RWPE2 (cell line): ENCODE measurements around the gene PTPRK.

Experiments used
- ATAC-seq: fragments of 200-7000 bp; cut with Tn5 transposase; 3 replicates; pipeline ENCODE4 v1.9.1; 2021; ENCODE audit warnings: low read depth
- DNase-seq: peaks from one replicate; pipeline ENCODE4 v3.0.0-alpha.2; 2020; ENCODE audit warnings: low spot score
- H3K27ac ChIP-seq: fragments of 450-650 bp; 2 replicates; pipeline ENCODE4 v1.5.1; 2017; ENCODE audit warnings: mild to moderate bottlenecking; ENCODE audit not compliant: poor library complexity, severe bottlenecking
- H3K27me3 ChIP-seq: fragments of 250-450 bp; sonication (Bioruptor Pico); 2 replicates; pipeline ENCODE4 v1.5.1; 2021; ENCODE audit warnings: mild to moderate bottlenecking, moderate library complexity; ENCODE audit not compliant: insufficient read depth, poor library complexity, severe bottlenecking
- H3K36me3 ChIP-seq: fragments of 250-450 bp; sonication (Bioruptor Pico); 2 replicates; pipeline ENCODE4 v1.5.1; 2020; ENCODE audit warnings: low read depth, mild to moderate bottlenecking, moderate library complexity
- H3K4me1 ChIP-seq: fragments of 250-450 bp; sonication (Bioruptor Pico); 2 replicates; pipeline ENCODE4 v1.5.1; 2021; ENCODE audit warnings: mild to moderate bottlenecking, moderate library complexity; ENCODE audit not compliant: insufficient read depth, poor library complexity, severe bottlenecking
- H3K4me3 ChIP-seq: fragments of 250-450 bp; sonication (Bioruptor Pico); 2 replicates; pipeline ENCODE4 v1.5.1; 2021; ENCODE audit warnings: mild to moderate bottlenecking, moderate library complexity; ENCODE audit not compliant: severe bottlenecking
- H3K9me3 ChIP-seq: fragments of 250-450 bp; sonication (Bioruptor Pico); 2 replicates; pipeline ENCODE4 v1.5.1; 2021; ENCODE audit warnings: mild to moderate bottlenecking, moderate library complexity; ENCODE audit not compliant: severe bottlenecking
- TF ChIP-seq, protein P1 (sequence below): fragments of 450-650 bp; IDR thresholded peaks from one replicate; pipeline ENCODE4 v1.5.1; 2017; ENCODE audit warnings: mild to moderate bottlenecking, moderate library complexity; ENCODE audit not compliant: poor library complexity, severe bottlenecking

PTPRK gene

DNA sequence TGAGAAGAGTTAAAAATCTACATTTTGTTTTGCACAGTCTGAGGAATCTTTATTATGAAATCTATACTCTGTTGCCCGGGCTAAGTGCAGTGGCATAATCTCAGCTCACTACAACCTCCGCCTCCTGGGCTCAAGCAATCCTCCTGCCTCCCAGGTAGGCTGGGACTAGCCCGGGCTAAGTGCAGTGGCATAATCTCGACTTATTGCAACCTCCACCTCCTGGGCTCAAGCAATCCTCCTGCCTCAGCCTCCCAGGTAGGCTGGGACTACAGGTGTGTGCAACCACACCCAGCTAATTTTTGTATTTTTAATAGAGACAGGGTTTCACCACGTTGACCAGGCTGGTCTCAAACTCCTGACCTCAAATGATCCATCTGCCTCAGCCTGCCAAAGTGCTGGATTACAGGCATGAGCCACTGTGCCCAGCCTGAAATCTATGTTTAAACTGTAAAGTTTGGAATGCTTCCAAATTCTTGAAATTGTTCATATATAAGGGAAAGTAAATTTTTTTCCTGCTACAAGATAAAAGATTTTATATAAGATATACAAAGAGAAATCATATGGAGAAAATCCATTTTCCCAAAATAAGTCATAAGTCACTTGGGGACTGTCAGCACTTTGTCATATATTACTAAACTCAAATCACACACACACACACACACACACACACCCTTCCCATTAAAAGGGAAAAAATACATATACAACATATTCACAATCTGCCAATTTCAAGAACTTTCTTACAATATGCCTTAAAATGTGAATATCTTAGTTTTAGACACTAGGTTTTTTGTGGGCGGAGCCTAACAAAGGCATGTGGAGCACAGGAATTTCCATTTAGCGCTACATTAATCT, 19.4 kb downstream of the PTPRK start:
- no peak for ATAC-seq
- H3K4me1 ChIP-seq: peaks cover 71% of the 10 kb centered on the region
- TF ChIP-seq, protein P1, sequence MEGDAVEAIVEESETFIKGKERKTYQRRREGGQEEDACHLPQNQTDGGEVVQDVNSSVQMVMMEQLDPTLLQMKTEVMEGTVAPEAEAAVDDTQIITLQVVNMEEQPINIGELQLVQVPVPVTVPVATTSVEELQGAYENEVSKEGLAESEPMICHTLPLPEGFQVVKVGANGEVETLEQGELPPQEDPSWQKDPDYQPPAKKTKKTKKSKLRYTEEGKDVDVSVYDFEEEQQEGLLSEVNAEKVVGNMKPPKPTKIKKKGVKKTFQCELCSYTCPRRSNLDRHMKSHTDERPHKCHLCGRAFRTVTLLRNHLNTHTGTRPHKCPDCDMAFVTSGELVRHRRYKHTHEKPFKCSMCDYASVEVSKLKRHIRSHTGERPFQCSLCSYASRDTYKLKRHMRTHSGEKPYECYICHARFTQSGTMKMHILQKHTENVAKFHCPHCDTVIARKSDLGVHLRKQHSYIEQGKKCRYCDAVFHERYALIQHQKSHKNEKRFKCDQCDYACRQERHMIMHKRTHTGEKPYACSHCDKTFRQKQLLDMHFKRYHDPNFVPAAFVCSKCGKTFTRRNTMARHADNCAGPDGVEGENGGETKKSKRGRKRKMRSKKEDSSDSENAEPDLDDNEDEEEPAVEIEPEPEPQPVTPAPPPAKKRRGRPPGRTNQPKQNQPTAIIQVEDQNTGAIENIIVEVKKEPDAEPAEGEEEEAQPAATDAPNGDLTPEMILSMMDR: no peak

DNA sequence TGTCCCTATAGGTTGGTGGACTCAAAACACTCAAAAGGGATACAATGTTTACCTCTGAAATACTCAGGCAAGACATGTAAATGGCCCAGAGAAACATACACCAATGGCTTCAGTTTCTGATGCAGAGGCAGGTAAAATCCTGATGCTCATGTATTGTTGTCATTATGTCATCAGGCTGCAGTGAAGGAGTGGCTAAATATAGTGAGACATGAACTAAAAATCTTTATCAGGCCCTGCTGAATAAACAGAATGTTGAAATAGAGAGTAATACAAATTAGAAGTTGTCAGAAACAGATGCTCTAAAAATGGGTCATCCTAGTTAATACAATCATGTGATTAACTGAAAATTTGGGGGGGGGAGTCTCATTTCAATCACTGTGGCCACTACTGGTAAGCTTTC, 20.4 kb downstream of the PTPRK start:
- DNase-seq: no peak
- TF ChIP-seq, protein P1: no peak
- H3K27me3 ChIP-seq: no peaks in the 10 kb centered on the region
- peaks cover 41% of the 10 kb centered on the region for H3K36me3 ChIP-seq
- H3K4me3 ChIP-seq: no peak overlapping the region
- H3K9me3 ChIP-seq: peaks cover 3% of the 10 kb centered on the region
- peak; percentile 53; the same call in 2 of the 3 replicates for ATAC-seq
- peak overlapping the region; percentile 33 for H3K27ac ChIP-seq
- peaks cover 71% of the 10 kb centered on the region for H3K4me1 ChIP-seq

More for the DNA sequence above, 19.4 kb downstream of the PTPRK start:
- Histone ChIP-seq H3K4me3 (no peak overlapping the region), H3K27me3 (no peaks in the 10 kb centered on the region), H3K36me3 (peaks cover 41% of the 10 kb centered on the region), H3K27ac (peak overlapping the region; percentile 33), H3K9me3 (peaks cover 3% of the 10 kb centered on the region)
- DNase-seq: no peak

DNA sequence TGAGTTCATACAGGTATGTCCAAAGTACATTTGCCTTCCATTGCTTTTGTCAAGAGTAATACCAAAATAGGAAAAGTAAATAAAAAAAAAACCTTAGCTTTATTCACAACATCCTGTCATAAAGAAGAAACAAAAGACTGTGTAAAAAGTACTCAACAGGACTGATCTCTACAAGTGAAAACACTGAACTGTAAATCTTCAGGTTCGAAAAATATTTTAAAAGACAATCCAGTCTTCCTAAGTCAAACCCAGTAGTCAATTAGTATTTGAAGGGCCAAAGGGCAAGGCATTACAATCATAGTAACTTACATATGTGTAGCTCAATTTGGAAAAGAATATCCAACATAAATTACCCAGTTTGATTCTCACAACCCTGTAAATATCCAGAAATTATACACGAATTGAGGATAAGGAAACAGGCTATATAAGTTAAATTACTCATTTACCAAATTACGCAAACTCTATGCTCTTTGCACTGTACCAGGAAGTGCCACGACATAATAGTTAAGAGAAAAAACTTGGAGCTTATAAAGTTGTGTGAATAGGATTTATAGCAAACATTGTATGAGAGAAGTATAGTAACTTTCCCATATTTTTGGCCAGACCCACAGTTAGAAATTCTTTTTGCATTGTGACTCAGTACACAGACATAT, 21.2 kb downstream of the PTPRK start:
- Histone ChIP-seq H3K4me1 (peaks cover 63% of the 10 kb centered on the region), H3K27me3 (no peaks in the 10 kb centered on the region), H3K4me3 (no peak overlapping the region), H3K27ac (peak overlapping the region; percentile 33), H3K36me3 (peaks cover 44% of the 10 kb centered on the region), H3K9me3 (peaks cover 3% of the 10 kb centered on the region)
- peak; percentile 49; the same call in 2 of the 3 replicates for ATAC-seq
- no peak for DNase-seq
- TF ChIP-seq, protein P1: no peak

DNA sequence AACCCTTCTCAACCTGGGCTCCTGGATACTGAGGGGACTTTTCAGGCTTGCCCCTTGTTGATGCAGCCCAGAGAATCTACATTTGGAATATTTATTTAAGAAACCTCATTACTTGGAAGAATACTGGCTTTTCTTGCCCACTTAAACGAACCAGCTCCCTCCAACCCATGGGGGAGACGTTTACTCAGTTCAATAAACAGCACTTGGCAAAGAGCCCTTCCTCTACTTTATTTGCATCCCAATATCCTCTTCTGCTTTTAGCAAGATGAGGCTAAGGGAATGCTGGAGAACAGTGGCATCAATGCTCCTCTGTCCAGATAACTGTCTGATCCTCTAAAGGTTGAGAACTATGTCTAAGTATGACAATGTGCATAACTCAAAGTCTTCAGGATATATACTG, 22.2 kb downstream of the PTPRK start:
- Histone ChIP-seq H3K36me3 (peaks cover 44% of the 10 kb centered on the region), H3K4me1 (peaks cover 55% of the 10 kb centered on the region), H3K4me3 (no peak overlapping the region), H3K27me3 (no peaks in the 10 kb centered on the region), H3K27ac (no peak overlapping the region), H3K9me3 (peaks cover 3% of the 10 kb centered on the region)
- TF ChIP-seq, protein P1: no peak
- no peak for DNase-seq
- ATAC-seq: no peak
